GM21723 (cell line): ENCODE data around the gene CNTNAP5.

Experiments used
- ATAC-seq: cut with Tn5 transposase; IDR thresholded peaks from one replicate; pipeline ENCODE4 v1.9.1; 2021; ENCODE audit warnings: mild to moderate bottlenecking, moderate library complexity; ENCODE audit not compliant: unreplicated experiment

CNTNAP5 gene

GRCh38 chr2:124666976-124667375 lies 641.9 kb downstream of the CNTNAP5 start:
- ATAC-seq: no peak

- no peak for ATAC-seq
Observed at GRCh38 chr2:124668161-124668560, 643.1 kb downstream of the CNTNAP5 start.

GRCh38 chr2:124670187-124670586 lies 645.1 kb downstream of the CNTNAP5 start:
- no peak for ATAC-seq

- no peak for ATAC-seq
Observed at GRCh38 chr2:124678043-124678442, 653.0 kb downstream of the CNTNAP5 start.

- ATAC-seq: no peak
Observed at GRCh38 chr2:124683536-124684428, 658.7 kb downstream of the CNTNAP5 start.

DNA sequence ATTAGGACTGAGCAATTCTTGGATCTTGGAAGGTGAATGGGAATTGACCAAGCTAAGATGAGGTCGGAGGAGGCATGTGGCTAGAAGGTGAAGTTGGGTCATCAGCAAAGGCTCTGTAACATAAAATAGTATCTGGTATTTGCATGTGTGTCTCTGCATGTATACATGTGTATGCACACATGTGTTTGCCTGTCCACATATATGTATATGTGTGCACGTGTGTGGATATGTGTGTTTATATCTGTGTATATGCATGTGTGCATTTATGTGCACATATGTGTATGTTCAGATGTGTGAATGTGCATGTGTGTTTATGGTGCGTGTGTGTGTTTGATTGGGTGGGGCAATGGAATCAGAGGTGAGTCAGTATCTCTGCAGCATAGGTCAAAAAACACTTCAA lies 664.3 kb downstream of the CNTNAP5 start:
- no peak for ATAC-seq

- no peak for ATAC-seq
Observed at GRCh38 chr2:124692216-124692615, 667.1 kb downstream of the CNTNAP5 start.

DNA sequence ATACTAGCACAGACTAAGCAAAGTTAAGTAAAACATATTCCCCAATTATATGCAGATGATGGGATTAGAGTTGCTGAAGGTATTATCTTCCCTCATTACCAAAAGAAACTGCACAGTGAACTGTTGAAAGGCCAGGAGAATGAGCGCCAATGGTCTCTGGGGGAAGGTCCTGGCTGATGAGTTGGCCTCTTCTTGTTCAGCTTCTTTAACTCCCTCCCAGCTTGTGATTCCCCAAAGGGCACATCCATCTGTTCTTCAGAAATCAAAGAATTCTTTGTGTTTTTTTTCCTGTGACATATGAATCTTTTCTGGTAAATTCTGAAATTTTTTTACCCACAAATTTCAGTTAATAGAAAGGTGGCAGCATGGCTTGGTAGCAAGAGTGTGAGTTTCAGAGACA lies 667.6 kb downstream of the CNTNAP5 start:
- no peak for ATAC-seq

GRCh38 chr2:124693156-124693555 lies 668.1 kb downstream of the CNTNAP5 start:
- ATAC-seq: no peak

GRCh38 chr2:124698979-124699565 lies 674.0 kb downstream of the CNTNAP5 start:
- no peak for ATAC-seq

DNA sequence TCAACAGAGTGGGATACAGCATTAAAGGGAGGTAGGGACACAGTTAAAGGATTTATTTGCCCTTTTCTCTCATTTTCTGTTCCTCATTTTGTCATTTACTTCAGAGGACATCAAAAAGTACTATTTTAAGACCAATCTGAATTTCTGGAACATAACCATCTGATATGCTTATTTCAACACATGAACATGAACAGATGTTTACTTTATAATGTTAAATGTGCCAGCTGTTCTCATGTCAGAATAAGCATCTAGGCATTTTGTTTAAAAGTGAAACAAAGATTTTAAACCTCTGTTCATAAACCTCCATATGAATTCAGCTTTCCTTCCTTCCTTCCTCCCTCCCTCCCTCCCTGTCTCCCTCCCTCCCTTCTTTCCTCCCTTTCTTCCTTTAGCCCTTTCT lies 677.7 kb downstream of the CNTNAP5 start:
- ATAC-seq: no peak

DNA sequence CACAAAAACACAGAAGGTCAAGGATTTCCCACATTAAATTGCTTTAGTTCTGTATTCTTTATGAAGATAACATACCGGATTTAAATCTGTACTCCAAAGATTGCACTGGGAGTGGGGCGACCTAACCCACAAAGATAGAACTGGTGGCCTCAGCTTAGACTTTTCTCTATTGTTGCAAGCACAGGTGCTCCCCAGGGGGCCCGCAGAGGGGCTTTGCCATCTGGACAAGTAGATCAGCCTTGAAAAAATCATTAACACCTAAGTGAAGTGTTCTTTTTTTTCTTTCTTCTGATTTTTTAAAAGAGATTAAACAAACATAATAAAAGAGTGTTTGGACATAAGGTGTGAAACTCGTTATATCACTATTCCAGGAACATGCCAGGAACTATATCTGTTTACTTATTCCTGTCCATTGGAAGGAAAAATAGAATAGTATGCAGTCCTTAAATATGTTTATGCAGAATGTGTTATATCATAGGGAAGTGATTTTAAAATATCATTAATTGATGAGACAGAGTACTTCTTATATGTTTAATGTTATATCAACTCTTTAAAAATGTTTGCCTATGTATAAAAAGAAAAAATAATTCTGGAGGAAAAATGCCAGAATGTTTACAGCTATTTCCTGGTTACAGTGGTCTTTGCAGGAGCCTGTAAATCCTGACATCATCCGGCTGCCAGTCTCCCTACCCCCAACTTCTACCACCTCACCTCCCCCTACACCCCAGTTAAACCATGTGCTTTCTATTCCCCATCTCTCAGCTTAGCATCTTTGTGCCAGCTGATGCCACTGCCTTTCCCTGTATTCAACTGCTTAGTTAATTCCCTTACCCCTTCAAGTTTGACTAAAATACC lies 679.2 kb downstream of the CNTNAP5 start:
- ATAC-seq: no peak

DNA sequence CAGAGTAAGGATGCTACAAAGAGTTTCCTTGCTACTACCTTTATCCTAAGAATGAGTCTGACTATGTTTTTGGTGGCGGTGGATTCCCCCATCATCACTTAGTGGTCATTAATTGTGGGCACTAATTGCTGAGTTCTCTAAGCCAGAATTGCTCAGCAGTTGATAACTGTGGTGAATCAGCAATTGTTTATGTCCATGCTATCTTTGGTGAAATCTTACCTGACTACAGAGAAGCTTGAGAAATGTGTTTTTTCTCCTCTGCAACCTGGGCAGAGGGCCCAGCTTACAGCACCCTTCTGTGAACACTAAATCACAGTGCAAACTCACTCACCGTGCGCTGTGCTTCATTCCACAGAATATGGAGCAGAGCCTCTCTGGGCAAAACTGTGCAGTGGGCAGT lies 683.6 kb downstream of the CNTNAP5 start:
- ATAC-seq: no peak

DNA sequence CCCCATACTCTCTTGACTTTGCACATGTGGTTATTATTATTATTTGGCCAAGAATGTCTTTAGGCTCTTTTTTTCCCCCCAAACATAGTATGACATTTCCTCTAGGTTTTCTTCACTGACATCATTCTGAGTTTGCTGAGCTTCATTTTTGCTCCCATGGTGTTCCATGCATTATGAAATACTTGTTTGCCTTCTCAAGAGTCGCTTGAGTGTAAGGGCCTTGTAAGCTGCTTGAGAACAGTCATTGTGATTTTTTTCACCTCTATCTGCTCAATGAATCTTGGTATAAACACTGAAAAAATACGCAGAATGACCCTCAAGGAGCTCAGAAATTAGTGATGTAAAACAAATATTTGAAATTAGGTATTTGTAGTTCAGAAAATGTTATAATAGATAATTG lies 688.9 kb downstream of the CNTNAP5 start:
- ATAC-seq: no peak

- ATAC-seq: no peak
Observed at GRCh38 chr2:124725187-124725586, 700.1 kb downstream of the CNTNAP5 start.

DNA sequence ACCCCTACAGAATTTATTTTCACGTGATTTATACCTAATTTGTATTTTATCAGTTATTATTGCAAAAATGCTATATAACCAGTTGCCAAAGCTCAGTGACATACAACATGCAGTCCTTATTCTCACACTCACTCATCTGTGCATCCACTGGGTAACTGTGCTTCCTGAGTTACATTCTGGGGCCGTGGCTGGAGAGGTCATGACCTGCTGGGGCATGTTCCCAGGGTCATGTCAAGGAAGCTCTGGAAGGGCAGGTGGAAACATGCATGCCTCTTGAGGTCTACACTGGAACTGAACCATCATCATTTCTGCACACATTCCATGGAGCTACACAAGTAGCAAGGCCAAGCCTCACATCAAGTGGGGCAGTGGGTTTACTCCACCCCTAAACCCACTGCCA lies 715.5 kb downstream of the CNTNAP5 start:
- ATAC-seq: no peak

GRCh38 chr2:124753842-124754241 lies 728.8 kb downstream of the CNTNAP5 start:
- no peak for ATAC-seq

GRCh38 chr2:124755386-124755785 lies 730.3 kb downstream of the CNTNAP5 start:
- ATAC-seq: no peak

DNA sequence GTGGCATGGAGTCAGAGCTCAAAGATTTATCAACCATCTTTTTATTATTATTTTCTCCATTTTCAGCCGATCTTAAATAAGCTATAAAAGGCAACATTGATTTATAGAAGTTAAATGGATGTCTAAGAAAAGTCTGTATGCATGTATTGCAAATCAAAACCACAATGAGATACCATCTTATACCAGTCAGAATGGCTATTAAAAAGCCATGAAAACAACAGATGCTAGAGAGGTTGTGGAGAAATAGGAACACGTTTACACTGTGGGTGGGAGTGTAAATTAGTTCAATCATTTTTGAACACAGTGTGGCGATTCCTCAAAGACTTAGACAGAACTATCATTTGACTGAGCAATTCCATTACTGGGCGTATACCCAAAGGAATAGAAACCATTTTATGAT lies 731.0 kb downstream of the CNTNAP5 start:
- no peak for ATAC-seq

GRCh38 chr2:124762388-124762787 lies 737.3 kb downstream of the CNTNAP5 start:
- ATAC-seq: no peak

DNA sequence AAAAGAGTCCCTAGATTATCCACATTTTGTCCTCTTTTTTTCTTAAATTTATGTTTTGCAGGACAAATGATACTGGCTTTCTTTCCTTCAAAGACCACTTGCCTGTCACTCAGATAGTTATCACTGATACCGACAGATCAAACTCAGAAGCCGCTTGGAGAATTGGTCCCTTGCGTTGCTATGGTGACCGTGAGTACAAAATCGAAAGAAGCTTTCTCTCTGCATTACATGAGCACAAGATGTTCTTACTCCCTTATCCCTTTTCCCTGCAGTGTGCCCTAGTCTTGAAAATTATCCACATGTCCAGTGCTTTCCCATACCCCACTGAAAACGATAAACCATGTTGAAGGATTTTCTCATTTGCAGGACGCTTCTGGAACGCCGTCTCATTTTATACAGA lies 738.5 kb downstream of the CNTNAP5 start:
- ATAC-seq: no peak

DNA sequence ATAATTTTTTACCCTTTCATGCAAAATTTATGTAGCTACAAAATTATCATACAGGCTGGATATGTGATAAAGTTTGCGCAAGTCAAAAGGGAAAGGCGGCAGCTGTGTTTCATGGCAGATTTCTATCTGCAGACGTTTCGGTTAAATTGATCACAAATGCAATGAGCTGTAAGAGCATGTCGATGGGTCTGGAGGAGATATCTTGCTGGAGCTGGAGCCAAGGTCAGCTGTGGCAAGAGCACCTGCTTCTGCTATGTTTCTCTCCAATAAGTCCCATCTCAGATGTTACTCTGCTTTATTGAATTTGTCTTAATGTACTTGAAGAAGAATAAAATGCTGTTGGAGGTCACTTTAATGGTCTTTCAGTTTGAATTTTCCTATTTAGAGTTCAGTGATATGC lies 749.7 kb downstream of the CNTNAP5 start:
- no peak for ATAC-seq
